Stimulated activated naive B cell treated with anti-CD40 and anti-IgM and Interleukin-4, amounts not matched to agents 10 μg/mL and 1 μg/mL and 100 μg/mL, for 72 hours (primary cell): Measurements from ENCODE around the gene FAM120B.
A peak's percentile ranks its signal among the peaks of the same experiment; 100 is the strongest.

Source experiments
- ATAC-seq, 2 donors: fragments of 150-1000 bp; cut with Tn5 transposase; replicated peaks; 2 replicates each; pipeline ENCODE4 v1.10.0; 2021; ENCODE audit warnings: moderate library complexity in 1 of 2
- DNase-seq: peaks from one replicate; pipeline ENCODE4 v3.0.0; 2021
- H3K27ac Mint-ChIP-seq: one replicate; pipeline ENCODE4 v1.8.0; 2022; ENCODE audit warnings: mild to moderate bottlenecking, mixed read lengths
- H3K27me3 Mint-ChIP-seq, 2 donors: one replicate each; pipeline ENCODE4 v1.8.0; 2022; ENCODE audit warnings: mixed read lengths in 2 of 2
- H3K36me3 Mint-ChIP-seq, 2 donors: one replicate each; pipeline ENCODE4 v1.8.0; 2022; ENCODE audit warnings: mixed read lengths in 2 of 2, mild to moderate bottlenecking in 1 of 2
- H3K4me1 Mint-ChIP-seq, 2 donors: one replicate each; pipeline ENCODE4 v1.8.0; 2022; ENCODE audit warnings: mixed read lengths in 2 of 2, mild to moderate bottlenecking in 1 of 2
- H3K4me3 Mint-ChIP-seq, 2 donors: one replicate each; pipeline ENCODE4 v1.8.0; 2022; ENCODE audit warnings: mild to moderate bottlenecking in 2 of 2, mixed read lengths in 2 of 2, moderate library complexity in 1 of 2
- H3K9me3 Mint-ChIP-seq, 2 donors: one replicate each; pipeline ENCODE4 v1.8.0; 2022; ENCODE audit warnings: mixed read lengths in 2 of 2, mild to moderate bottlenecking in 1 of 2

Gene FAM120B

DNA sequence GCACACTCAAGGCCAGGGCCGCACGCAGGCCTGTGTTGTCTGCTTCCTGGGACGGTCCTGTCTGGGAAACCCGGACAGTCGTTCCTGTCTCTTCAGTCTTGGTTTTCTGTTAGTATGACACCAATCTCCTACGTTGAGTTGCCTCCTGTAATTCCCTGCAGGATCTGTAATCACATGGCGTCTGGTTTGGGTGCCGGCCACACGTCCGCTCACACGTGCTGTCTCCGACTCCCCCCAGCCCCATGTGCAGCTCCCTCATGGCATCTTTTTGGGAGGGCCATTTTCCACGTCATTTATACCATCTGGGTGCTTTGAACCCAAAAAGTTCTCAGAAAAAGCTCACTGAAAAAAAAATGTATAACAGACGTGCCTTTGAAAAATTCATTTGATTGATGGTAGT, 38.9 kb upstream of the FAM120B start:
- no peak for DNase-seq
- H3K36me3 Mint-ChIP-seq, result no peaks in the 10 kb centered on the region
- H3K9me3 Mint-ChIP-seq, result peaks cover 0 to 3% of the 10 kb centered on the region in 2 donors
- ATAC-seq, result no peak
- H3K4me1 Mint-ChIP-seq, result peaks cover 16 to 18% of the 10 kb centered on the region in 2 donors
- H3K27me3 Mint-ChIP-seq, result peaks cover 12 to 21% of the 10 kb centered on the region in 2 donors
- no peak overlapping the region for H3K4me3 Mint-ChIP-seq
- no peak overlapping the region for H3K27ac Mint-ChIP-seq

DNA sequence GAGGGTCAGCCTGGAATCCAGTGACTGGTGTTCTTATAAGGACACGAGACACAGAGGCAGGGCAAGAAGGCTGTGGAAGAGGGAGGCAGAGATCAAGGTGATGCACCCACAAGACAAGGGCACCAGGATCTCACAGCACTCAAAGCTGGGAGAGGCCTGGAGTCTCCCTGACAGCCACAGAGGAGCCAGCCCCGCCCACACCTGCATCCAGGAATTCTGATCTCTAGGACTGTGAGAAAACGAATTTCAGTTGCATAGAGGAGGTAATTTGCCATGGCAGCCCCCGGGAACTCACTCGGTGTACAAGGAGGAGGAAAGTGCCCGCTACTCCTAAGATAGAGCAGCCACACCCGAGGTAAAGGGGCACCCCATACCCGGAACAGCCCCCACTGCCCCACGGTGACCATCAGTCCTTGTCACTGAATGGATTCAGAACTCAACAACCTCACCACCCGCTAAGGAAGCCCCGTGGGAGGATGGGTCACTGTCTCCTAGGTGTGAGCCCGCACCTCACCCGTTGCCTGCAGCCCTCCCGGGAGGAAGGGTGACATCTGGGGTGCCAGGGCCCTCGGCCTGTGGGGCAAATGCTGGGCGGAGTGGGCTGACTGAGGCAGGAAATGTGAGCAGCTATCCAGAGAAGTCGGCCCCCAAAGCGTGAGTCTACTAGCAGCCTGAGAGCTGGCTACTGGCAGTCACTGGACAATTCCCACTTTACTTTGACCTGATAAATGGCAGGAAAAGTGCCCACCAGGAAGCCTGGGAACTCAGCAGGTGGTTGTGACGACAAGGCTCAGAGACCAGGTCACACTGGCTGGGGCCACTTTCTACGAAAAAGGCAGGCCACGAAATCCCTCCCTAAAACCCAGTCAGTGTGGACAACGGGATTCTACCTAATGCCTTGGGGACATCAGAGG, 38.1 kb upstream of the FAM120B start:
- Mint-ChIP-seq H3K4me3 (no peak overlapping the region), H3K9me3 (peaks cover 0 to 3% of the 10 kb centered on the region in 2 donors), H3K27ac (no peak overlapping the region), H3K27me3 (peaks cover 4 to 15% of the 10 kb centered on the region in 2 donors), H3K4me1 (peaks cover 17 to 18% of the 10 kb centered on the region in 2 donors), H3K36me3 (peaks cover 0 to under 1% of the 10 kb centered on the region in 2 donors)
- DNase-seq (no peak), ATAC-seq (no peak)

DNA sequence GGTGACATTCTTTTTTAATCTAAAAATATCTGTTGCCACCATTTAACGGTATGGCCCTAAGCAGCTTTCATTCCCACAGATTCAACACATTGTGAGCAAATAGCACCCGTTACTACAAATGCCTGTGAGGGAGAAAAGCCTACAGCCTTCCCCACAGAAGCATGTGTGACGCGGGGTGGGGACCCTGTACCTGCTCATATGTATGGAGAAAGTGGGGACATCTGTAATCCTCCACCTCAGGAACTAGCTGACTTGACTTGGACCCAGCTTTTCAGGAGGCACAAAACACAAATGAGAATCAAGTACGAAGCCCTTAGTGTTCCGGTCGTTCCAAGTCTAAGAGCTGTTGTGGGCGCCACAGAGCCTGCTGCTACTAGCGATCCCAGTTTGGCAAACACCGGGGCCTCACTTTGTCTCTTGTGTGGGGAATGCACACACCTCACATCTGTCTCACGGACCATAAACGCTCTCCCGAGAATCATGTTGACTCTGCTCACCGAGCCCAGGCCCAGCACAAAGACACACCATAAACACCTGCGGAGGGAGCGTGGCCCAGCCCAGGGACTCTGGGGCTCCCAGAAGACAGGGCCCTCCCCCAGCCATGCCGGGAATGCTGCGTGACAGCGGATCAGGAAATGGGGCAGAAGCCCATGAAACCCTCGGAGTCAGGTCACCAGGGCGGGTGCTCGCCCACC, 37.3 kb upstream of the FAM120B start:
- Mint-ChIP-seq H3K4me3 (no peak overlapping the region), H3K27ac (no peak overlapping the region), H3K27me3 (peaks cover 6 to 11% of the 10 kb centered on the region in 2 donors), H3K9me3 (peaks cover 0 to 3% of the 10 kb centered on the region in 2 donors), H3K36me3 (peaks cover 0 to 6% of the 10 kb centered on the region in 2 donors), H3K4me1 (peaks cover 17 to 22% of the 10 kb centered on the region in 2 donors)
- DNase-seq (no peak), ATAC-seq (no peak)

DNA sequence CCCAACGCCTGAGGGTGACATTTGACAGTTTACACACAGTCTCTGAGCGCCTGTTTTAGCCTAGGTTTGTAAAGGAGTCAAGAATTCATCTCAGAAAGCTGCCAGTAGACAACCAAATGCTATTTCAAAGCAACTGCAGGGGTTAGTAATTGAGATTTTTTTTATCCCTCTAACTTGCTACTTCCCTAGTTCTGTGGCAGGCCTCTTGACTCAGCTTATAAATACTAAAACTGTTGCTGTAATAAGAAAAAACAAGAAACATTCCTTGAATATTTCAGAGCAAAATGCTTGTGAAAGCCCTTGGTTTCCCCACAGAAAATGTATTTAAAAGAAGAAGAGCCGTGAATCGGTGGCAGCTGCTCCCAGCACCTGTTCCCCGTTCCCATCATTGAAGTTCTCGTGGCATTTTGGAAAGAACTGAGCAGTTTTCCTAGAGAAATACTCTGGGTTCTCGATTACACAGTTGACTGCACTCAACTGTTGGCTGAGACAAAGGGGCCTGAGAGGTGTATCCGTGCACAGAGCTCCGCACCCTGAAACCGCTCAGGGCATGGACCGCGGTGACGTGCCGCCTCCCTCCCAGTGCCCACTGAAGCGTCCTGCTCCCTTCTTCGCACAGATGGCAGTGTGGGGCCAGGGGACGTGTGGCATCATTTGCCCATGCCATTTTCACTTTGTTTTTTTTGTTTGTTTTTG, 36.6 kb upstream of the FAM120B start:
- Mint-ChIP-seq H3K27ac (no peak overlapping the region), H3K4me1 (peaks cover 17 to 22% of the 10 kb centered on the region in 2 donors), H3K27me3 (peaks cover 6 to 11% of the 10 kb centered on the region in 2 donors), H3K9me3 (peaks cover 0 to 3% of the 10 kb centered on the region in 2 donors), H3K4me3 (no peak overlapping the region), H3K36me3 (peaks cover 0 to 6% of the 10 kb centered on the region in 2 donors)
- ATAC-seq (no peak), DNase-seq (no peak)

DNA sequence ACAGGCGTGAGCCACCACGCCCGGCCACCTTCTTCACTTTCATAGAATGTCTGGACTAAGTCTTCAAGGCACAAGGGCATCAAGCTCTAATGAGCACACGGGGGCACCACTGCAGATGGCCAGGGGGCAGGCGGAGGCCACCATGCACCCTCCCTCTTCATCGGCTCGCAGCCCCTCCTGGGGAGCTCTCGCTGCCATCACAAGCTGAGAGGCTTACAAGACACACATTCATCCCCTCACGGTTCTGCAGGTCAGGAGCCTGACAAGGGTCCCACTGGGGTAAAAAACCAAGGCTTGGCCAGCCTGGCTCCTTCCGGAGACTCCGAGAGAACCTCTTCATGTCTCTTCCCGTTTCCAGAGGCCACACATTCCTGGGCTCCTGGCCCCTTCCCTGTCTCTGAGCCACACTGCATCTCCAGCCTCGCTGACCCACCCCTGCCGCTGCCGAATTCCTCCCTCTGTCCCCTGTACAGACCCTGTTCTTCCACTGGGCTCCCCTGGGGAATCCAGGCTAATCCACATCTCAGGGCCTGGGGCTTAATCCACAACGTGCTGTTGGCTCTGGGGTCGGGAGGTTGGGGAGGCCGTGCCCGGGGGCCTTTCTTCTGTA, 35.5 kb upstream of the FAM120B start:
- Mint-ChIP-seq H3K27me3 (peaks cover 4 to 6% of the 10 kb centered on the region in 2 donors), H3K27ac (peak overlapping the region; percentile 93), H3K9me3 (peaks cover 0 to 3% of the 10 kb centered on the region in 2 donors), H3K4me3 (peak overlapping the region; percentile 84 to 93), H3K4me1 (peaks cover 17 to 22% of the 10 kb centered on the region in 2 donors), H3K36me3 (peaks cover 0 to 6% of the 10 kb centered on the region in 2 donors)
- ATAC-seq (no peak), DNase-seq (no peak)

DNA sequence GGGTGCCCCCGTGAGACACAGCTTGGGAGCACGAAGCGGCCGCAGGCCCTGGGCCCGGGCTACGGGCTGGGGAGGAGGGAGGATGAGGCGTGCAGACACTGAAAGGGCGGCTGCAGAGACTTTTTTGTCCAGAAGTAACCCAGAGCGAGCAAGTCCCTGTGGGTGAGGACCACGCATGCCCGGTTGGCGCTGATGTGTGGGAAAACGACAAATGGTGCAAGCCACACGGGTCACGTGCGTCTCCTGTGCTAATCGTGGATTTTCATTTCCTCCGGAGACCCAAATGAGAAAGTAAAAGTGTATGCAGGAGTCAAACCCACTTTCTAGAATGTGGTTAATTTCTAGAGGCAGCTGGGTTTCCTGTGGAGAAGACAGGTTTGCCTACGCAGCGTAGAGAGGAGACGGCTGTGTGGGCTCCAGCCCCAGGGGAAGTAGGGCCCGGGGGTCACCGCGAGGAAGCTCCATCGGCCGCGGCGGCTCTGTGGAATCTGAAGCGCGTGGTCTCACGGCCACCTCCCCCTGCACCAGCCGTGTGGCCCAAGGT, 34.7 kb upstream of the FAM120B start:
- Mint-ChIP-seq H3K36me3 (peaks cover 0 to 6% of the 10 kb centered on the region in 2 donors), H3K4me1 (peaks cover 17 to 22% of the 10 kb centered on the region in 2 donors), H3K9me3 (peaks cover 0 to 3% of the 10 kb centered on the region in 2 donors), H3K27ac (peak overlapping the region; percentile 93), H3K4me3 (peak overlapping the region; percentile 84 to 93), H3K27me3 (peaks cover 0 to 6% of the 10 kb centered on the region in 2 donors)
- ATAC-seq, result peak; percentile 94 to 96
- DNase-seq, result peak; percentile 85

DNA sequence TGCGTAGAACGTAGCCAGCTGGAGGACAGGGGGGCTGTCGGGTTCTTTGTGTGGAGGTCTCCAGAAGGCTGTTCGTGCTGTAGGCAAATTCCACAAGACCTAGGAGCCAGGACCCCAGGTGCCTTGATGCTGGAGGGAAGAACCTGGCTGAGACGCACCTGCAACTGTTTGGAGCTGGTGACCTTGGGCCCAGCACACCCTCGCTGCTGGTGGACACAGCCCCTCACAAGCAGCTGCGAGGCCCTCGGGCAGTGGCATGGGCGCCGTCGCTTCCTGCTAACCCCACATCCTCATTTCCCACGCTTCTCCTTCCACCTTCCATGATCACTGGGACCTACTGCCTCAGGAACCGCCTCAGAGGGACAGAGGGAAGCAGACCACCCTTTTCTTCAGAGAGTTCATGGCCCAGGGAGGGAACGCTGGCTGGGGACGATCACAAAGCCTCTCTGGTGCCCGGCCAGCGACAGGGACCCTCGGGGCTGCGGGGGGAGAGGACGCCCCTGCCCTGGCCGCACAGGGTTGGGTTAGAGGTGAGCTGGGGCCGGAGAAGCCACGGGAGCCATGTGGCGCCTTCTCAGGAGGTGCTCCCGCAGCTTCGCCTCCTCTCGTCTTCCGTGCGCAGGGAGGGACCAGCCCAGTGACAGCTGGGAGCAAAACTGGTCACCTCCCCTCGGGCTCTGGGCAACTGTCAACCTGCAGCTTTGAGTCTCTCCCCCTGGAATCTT, 34.1 kb upstream of the FAM120B start:
- DNase-seq (no peak), ATAC-seq (no peak)
- peaks cover 0 to 6% of the 10 kb centered on the region in 2 donors for H3K27me3 Mint-ChIP-seq
- H3K27ac Mint-ChIP-seq, result peak overlapping the region; percentile 93
- H3K9me3 Mint-ChIP-seq, result peaks cover 0 to 3% of the 10 kb centered on the region in 2 donors
- H3K36me3 Mint-ChIP-seq, result peaks cover 0 to 9% of the 10 kb centered on the region in 2 donors
- H3K4me3 Mint-ChIP-seq, result peak overlapping the region; percentile 84 to 93
- peaks cover 19 to 22% of the 10 kb centered on the region in 2 donors for H3K4me1 Mint-ChIP-seq

DNA sequence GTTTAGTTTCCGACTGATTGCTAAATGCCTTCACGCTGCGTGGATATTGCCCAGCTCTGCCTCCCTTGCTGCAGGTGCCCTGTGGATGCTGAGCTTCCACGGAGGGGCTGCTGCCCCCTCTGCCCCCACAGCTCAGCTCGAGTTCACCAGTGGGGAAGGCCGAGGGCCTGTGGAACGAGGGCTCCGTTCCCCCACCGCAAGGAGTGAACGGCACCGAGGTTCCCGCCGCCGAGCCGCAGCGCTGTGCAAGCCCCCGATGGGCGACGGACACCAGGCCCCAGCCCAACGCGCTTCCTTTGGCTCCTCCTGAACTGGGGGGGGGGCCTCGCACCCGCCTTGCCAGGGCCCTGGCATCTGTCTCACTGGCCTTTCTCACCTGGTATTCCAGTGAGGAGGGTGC, 33.4 kb upstream of the FAM120B start:
- ATAC-seq (no peak), DNase-seq (no peak)
- H3K27me3 Mint-ChIP-seq, result peaks cover 0 to 6% of the 10 kb centered on the region in 2 donors
- peaks cover 19 to 27% of the 10 kb centered on the region in 2 donors for H3K4me1 Mint-ChIP-seq
- no peak overlapping the region for H3K4me3 Mint-ChIP-seq
- H3K9me3 Mint-ChIP-seq, result peaks cover 0 to 3% of the 10 kb centered on the region in 2 donors
- peak overlapping the region; percentile 62 for H3K27ac Mint-ChIP-seq
- H3K36me3 Mint-ChIP-seq, result peaks cover 0 to 9% of the 10 kb centered on the region in 2 donors

DNA sequence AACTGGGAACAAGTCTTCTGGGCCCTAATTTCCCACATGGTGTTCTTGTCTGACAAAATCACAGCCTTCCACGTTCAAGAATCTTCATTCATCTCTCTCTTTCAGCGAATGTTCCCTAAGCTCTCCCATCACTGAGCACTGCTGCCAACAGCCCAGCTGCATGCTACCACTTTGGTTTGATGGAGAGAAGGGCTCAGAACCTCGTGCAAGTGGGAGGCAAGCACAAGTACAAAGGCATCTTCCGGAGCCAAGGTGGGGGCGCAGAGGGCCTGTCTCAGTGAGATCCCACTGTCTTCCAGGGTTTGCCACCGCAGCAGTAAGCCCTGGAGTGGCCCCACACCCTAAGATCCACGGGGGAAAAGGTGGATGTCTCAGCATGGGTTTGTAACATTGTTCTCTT, 32.9 kb upstream of the FAM120B start:
- Mint-ChIP-seq H3K27ac (no peak overlapping the region), H3K27me3 (peaks cover 0 to 6% of the 10 kb centered on the region in 2 donors), H3K9me3 (peaks cover 0 to 3% of the 10 kb centered on the region in 2 donors), H3K4me1 (peaks cover 21 to 32% of the 10 kb centered on the region in 2 donors), H3K36me3 (peaks cover 0 to 9% of the 10 kb centered on the region in 2 donors), H3K4me3 (peak overlapping the region in 1 of 2 donors; percentile 3)
- DNase-seq (no peak), ATAC-seq (no peak)

DNA sequence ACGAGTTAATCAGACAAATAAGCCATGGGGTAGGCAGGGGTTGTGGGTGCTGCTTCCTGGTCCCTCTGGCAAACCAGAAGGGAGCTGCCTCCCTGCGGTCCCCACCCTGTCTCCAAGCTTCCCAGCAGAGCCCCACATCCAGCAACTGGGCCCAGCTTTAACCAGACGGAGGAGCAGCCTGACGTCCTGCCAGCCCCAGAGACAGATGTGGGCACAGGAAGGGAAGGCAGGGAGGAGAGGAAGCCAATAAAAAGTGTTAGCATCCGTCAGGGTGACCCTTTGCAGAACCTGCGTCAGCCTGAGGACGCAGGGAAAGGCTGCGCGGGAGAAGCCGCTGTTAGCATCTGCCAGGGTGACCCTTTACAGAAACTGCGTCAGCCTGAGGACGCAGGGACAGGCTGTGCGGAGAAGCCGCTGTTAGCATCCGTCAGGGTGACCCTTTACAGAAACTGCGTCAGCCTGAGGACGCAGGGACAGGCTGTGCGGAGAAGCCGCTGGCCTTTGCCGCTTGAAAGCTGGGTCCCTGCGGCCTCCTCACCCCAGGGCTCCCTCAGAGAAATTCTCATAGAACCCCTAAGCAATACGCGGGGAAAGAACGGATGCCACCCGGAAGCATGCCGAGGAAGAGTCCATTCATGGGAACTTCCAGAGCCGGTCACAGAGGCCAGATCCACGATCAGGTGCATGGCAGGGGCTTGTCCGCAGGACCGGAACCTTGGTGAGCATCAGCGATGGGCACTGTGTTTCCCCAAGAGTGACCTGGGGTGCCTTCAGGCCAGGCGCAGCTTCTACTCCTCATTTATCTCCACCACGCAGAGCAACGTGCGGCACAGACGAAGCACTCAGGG, 31.6 kb upstream of the FAM120B start:
- no peak overlapping the region for H3K27ac Mint-ChIP-seq
- no peak for DNase-seq
- peaks cover 27 to 40% of the 10 kb centered on the region in 2 donors for H3K4me1 Mint-ChIP-seq
- no peak for ATAC-seq
- peaks cover 0 to 12% of the 10 kb centered on the region in 2 donors for H3K36me3 Mint-ChIP-seq
- no peak overlapping the region for H3K4me3 Mint-ChIP-seq
- H3K27me3 Mint-ChIP-seq, result peaks cover 4 to 8% of the 10 kb centered on the region in 2 donors
- H3K9me3 Mint-ChIP-seq, result peaks cover 4% of the 10 kb centered on the region in 2 donors

DNA sequence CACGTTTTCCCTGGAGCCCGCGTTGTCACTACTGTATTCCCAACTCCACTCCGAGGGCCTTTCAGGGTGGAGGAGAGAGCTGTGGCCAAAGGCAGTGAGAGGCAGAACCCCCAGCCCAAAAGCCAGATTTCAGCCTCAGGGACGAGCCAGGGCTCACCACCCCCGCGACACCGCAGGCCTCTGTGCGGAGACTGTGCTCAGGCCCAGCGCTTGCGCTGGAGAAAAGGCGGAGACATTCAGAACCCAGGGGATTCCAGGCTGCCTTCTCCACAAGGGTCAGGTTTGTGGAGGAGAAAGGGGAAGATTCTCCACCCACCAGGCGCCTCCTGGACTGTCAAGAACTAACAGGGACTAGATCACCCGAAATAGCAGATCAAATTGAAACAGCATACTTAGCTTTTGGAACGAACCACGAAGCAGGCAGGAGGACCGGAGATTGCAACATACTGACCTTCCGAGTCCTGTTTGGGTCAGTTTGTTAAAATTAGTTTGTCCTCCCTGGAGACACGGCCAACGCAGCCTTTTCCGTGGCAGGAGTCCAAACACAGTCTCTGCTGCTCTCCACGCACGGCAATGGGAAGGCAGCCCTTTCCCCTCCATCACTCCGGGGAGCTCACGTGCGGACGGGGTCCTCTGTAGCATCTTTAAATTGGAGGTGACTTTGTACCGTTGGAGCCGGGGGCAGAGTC, 30.0 kb upstream of the FAM120B start:
- no peak overlapping the region for H3K4me3 Mint-ChIP-seq
- peaks cover 3 to 5% of the 10 kb centered on the region in 2 donors for H3K9me3 Mint-ChIP-seq
- H3K36me3 Mint-ChIP-seq, result peaks cover 0 to 14% of the 10 kb centered on the region in 2 donors
- H3K27ac Mint-ChIP-seq, result no peak overlapping the region
- ATAC-seq (no peak), DNase-seq (no peak)
- H3K27me3 Mint-ChIP-seq, result peaks cover 7 to 17% of the 10 kb centered on the region in 2 donors
- peaks cover 22 to 35% of the 10 kb centered on the region in 2 donors for H3K4me1 Mint-ChIP-seq
